OCI-LY7 (cell line): ENCODE results near the gene SDHC. TPM values are rescaled to one million over a fixed set of nuclear protein-coding genes. Genes with fewer than 3 reads are reported as not detected.

Source experiments
- BruUV-seq: library from RNA; stranded (reverse); fragments of 400-500 nt; replicated peaks from 2 replicates; lab custom pipeline; 2021; lab: Mats Ljungman, UMichigan
- CTCF ChIA-PET: fragments of 300-600 bp; sonication (Branson Sonifier 250); formaldehyde crosslinking; loops from one replicate; lab custom pipeline; 2022; ENCODE audit warnings: antibody characterized with exemption; ENCODE audit not compliant: unreplicated experiment; lab: Charles Lee
- POLR2A ChIA-PET: fragments of 300-600 bp; sonication (Branson Sonifier 250); formaldehyde crosslinking; loops from one replicate; lab custom pipeline; 2022; ENCODE audit warnings: antibody characterized with exemption; lab: Charles Lee
- DNase-seq: peaks from one replicate; pipeline ENCODE4 v3.0.0-alpha.2; 2015; ENCODE audit warnings: low spot score
- H2AFZ ChIP-seq: fragments of 200-600 bp; sonication (generic), shearing (Covaris generic); 2 replicates; pipeline ENCODE4 v1.6.1; 2014; ENCODE audit warnings: mild to moderate bottlenecking, antibody characterized with exemption, low read length, moderate library complexity
- H3K27ac ChIP-seq: fragments of 200-600 bp; sonication (generic); 2 replicates; pipeline ENCODE4 v1.5.1; 2014; ENCODE audit warnings: mixed run types, low read depth, mild to moderate bottlenecking, moderate library complexity, low read length, inconsistent platforms; ENCODE audit not compliant: poor library complexity, severe bottlenecking
- H3K36me3 ChIP-seq: fragments of 200-600 bp; sonication (generic); 2 replicates; pipeline ENCODE4 v1.6.1; 2014; ENCODE audit warnings: mild to moderate bottlenecking, antibody characterized with exemption, low read length, moderate library complexity, mixed read lengths; ENCODE audit not compliant: insufficient read depth
- H3K4me1 ChIP-seq: fragments of 200-600 bp; sonication (generic); 2 replicates; pipeline ENCODE4 v1.5.1; 2014; ENCODE audit warnings: mild to moderate bottlenecking, low read length; ENCODE audit not compliant: insufficient read depth, poor library complexity, severe bottlenecking
- H3K4me2 ChIP-seq: fragments of 200-600 bp; sonication (generic); 2 replicates; pipeline ENCODE4 v1.6.1; 2014; ENCODE audit warnings: mild to moderate bottlenecking, low read length
- H3K4me3 ChIP-seq: fragments of 200-600 bp; sonication (generic); 2 replicates; pipeline ENCODE4 v1.5.1; 2014; ENCODE audit warnings: mild to moderate bottlenecking, low read depth, low read length; ENCODE audit not compliant: poor library complexity, severe bottlenecking
- H3K79me2 ChIP-seq: fragments of 200-600 bp; sonication (generic); 2 replicates; pipeline ENCODE4 v1.6.1; 2016; ENCODE audit warnings: low read depth, mild to moderate bottlenecking, low read length, moderate library complexity, mixed read lengths; ENCODE audit not compliant: insufficient read depth
- H3K9me2 ChIP-seq: fragments of 200-600 bp; sonication (generic); 2 replicates; pipeline ENCODE4 v1.6.1; 2016; ENCODE audit warnings: mild to moderate bottlenecking, low read length, mixed read lengths; ENCODE audit not compliant: insufficient read depth
- H3K9me3 ChIP-seq: fragments of 200-600 bp; sonication (generic); 2 replicates; pipeline ENCODE4 v1.6.1; 2014; ENCODE audit warnings: mild to moderate bottlenecking, mixed run types, low read length, mixed read lengths
- H4K20me1 ChIP-seq: fragments of 200-600 bp; sonication (generic); 2 replicates; pipeline ENCODE4 v1.6.1; 2014; ENCODE audit warnings: mild to moderate bottlenecking, antibody characterized with exemption, low read length, moderate library complexity, mixed read lengths; ENCODE audit not compliant: insufficient read depth
- CTCF ChIP-seq: fragments of 200-600 bp; sonication (generic); conservative IDR thresholded peaks from 2 replicates; pipeline ENCODE4 v1.5.1; 2014; ENCODE audit warnings: mild to moderate bottlenecking, antibody characterized with exemption, low read length, moderate library complexity, mixed read lengths
- EZH2phosphoT487 ChIP-seq: fragments of 200-600 bp; sonication (generic); IDR thresholded peaks from 2 replicates; pipeline ENCODE4 v1.6.1; 2018; ENCODE audit warnings: low read depth, borderline replicate concordance, mild to moderate bottlenecking, mixed run types, antibody characterized with exemption, low read length, moderate library complexity, mixed read lengths
- intact Hi-C: fragments of 100-400 bp; cut with micrococcal nuclease; formaldehyde crosslinking; loops from one replicate; pipeline ENCODE4 v1.10.0; 2022; ENCODE audit not compliant: unreplicated experiment
- total RNA-seq, 2 experiments: library from RNA; depleted of rRNA in 1 of 2; stranded (reverse); fragments of >200 nt in 1 of 2; shearing (Covaris generic) in 1 of 2; gene quantifications; 2 replicates each; pipeline ENCODE4 v1.2.3, GENCODE V29; 2014 to 2022

Gene SDHC
- total RNA-seq, 2 experiments from 2014 or later = 20.6 to 175 TPM

GRCh38 chr1:161298116-161298515 lies 16.1 kb upstream of the SDHC start:
- H3K9me3 ChIP-seq = no peaks in the 10 kb centered on the region
- no peaks in the 10 kb centered on the region for H4K20me1 ChIP-seq
- no peak overlapping the region for H3K27ac ChIP-seq
- H3K79me2 ChIP-seq = no peaks in the 10 kb centered on the region
- H3K9me2 ChIP-seq = no peaks in the 10 kb centered on the region
- H3K4me1 ChIP-seq = no peaks in the 10 kb centered on the region
- H3K4me2 ChIP-seq = no peak overlapping the region
- no peaks in the 10 kb centered on the region for H3K36me3 ChIP-seq
- peak; percentile 19 for DNase-seq
- TF ChIP-seq EZH2phosphoT487 (no peak), CTCF (no peak)
- no peak overlapping the region for H2AFZ ChIP-seq
- no TSS peak for BruUV-seq
- H3K4me3 ChIP-seq = no peak overlapping the region
- intact Hi-C loops = no loop called here
- CTCF ChIA-PET = no interaction called here
- POLR2A ChIA-PET = no interaction called here

GRCh38 chr1:161299347-161299746 lies 14.8 kb upstream of the SDHC start:
- TF ChIP-seq CTCF = no peak
- TF ChIP-seq EZH2phosphoT487 = no peak
- BruUV-seq = no TSS peak
- POLR2A ChIA-PET = no interaction called here

GRCh38 chr1:161300478-161300877 lies 13.7 kb upstream of the SDHC start:
- BruUV-seq = no TSS peak
- no peaks in the 10 kb centered on the region for H3K9me2 ChIP-seq
- intact Hi-C loops = no loop called here
- peaks cover 18% of the 10 kb centered on the region; the same call in 1 of the 2 replicates for H3K79me2 ChIP-seq
- H3K27ac ChIP-seq = no peak overlapping the region
- peaks cover 14% of the 10 kb centered on the region for H3K4me1 ChIP-seq
- no peak overlapping the region for H3K4me3 ChIP-seq
- DNase-seq = no peak
- H3K4me2 ChIP-seq = no peak overlapping the region
- H4K20me1 ChIP-seq = no peaks in the 10 kb centered on the region
- H2AFZ ChIP-seq = no peak overlapping the region
- CTCF ChIA-PET = no interaction called here
- no peaks in the 10 kb centered on the region for H3K9me3 ChIP-seq
- POLR2A ChIA-PET = no interaction called here
- no peaks in the 10 kb centered on the region for H3K36me3 ChIP-seq
- no peak for TF ChIP-seq CTCF
- no peak for TF ChIP-seq EZH2phosphoT487

More at GRCh38 chr1:161299347-161299746, 14.8 kb upstream of the SDHC start:
- no peak for DNase-seq
- Histone ChIP-seq H3K36me3 (no peaks in the 10 kb centered on the region), H2AFZ (no peak overlapping the region), H3K79me2 (peaks cover 8% of the 10 kb centered on the region; the same call in 1 of the 2 replicates), H3K4me1 (peaks cover 6% of the 10 kb centered on the region), H3K4me2 (no peak overlapping the region), H3K9me3 (no peaks in the 10 kb centered on the region), H4K20me1 (no peaks in the 10 kb centered on the region), H3K27ac (no peak overlapping the region), H3K4me3 (no peak overlapping the region), H3K9me2 (no peaks in the 10 kb centered on the region)
- CTCF ChIA-PET = no interaction called here
- intact Hi-C loops = no loop called here
